MM.1S (cell line): Measurements from ENCODE around the gene RFPL3.

Source experiments
- DNase-seq: peaks from one replicate; pipeline ENCODE4 v3.0.0-alpha.2; 2015
- H2AFZ ChIP-seq: fragments of 300-600 bp; sonication (generic); 2 replicates; pipeline ENCODE4 v1.6.0; 2016; ENCODE audit warnings: antibody characterized with exemption, low read length
- H3F3A ChIP-seq: fragments of 300-600 bp; sonication (generic); 2 replicates; pipeline ENCODE4 v1.6.1; 2016; ENCODE audit warnings: mild to moderate bottlenecking, antibody characterized with exemption, low read length, moderate library complexity, mixed read lengths; ENCODE audit not compliant: insufficient read depth
- H3K27ac ChIP-seq: fragments of 300-600 bp; sonication (generic); 2 replicates; pipeline ENCODE4 v1.5.1; 2016; ENCODE audit warnings: mild to moderate bottlenecking, low read length
- H3K27me3 ChIP-seq: fragments of 300-600 bp; sonication (generic); replicated peaks from 2 replicates; pipeline ENCODE4 v1.6.0; 2016; ENCODE audit warnings: low read length; ENCODE audit not compliant: insufficient read depth
- H3K36me3 ChIP-seq: fragments of 300-600 bp; sonication (generic); replicated peaks from 2 replicates; pipeline ENCODE4 v1.6.1; 2016; ENCODE audit warnings: mild to moderate bottlenecking, low read length, mixed read lengths; ENCODE audit not compliant: insufficient read depth
- H3K4me1 ChIP-seq: fragments of 300-600 bp; sonication (generic); 2 replicates; pipeline ENCODE4 v1.6.1; 2016; ENCODE audit warnings: low read length, mixed read lengths
- H3K4me2 ChIP-seq: fragments of 300-600 bp; sonication (generic); 2 replicates; pipeline ENCODE4 v1.6.0; 2016; ENCODE audit warnings: low read depth, low read length
- H3K4me3 ChIP-seq: fragments of 300-600 bp; sonication (generic); 2 replicates; pipeline ENCODE4 v1.5.1; 2016; ENCODE audit warnings: low read length, mixed read lengths
- H3K79me2 ChIP-seq: fragments of 300-600 bp; sonication (generic); 2 replicates; pipeline ENCODE4 v1.6.1; 2016; ENCODE audit warnings: mixed run types, low read length, mixed read lengths
- H3K9ac ChIP-seq: fragments of 300-600 bp; sonication (generic); 2 replicates; pipeline ENCODE4 v1.6.1; 2016; ENCODE audit warnings: low read length, mixed read lengths
- H3K9me2 ChIP-seq: fragments of 300-600 bp; sonication (generic); replicated peaks from 2 replicates; pipeline ENCODE4 v1.6.1; 2016; ENCODE audit warnings: mild to moderate bottlenecking, low read length, mixed read lengths; ENCODE audit not compliant: insufficient read depth
- H3K9me3 ChIP-seq: fragments of 300-600 bp; sonication (generic); replicated peaks from 2 replicates; pipeline ENCODE4 v1.6.1; 2016; ENCODE audit warnings: mild to moderate bottlenecking, low read length, mixed read lengths; ENCODE audit not compliant: insufficient read depth
- H4K20me1 ChIP-seq: fragments of 300-600 bp; sonication (generic); 2 replicates; pipeline ENCODE4 v1.6.1; 2016; ENCODE audit warnings: mild to moderate bottlenecking, low read length, moderate library complexity, mixed read lengths; ENCODE audit not compliant: insufficient read depth
- CTCF ChIP-seq: fragments of 300-600 bp; sonication (generic); IDR thresholded peaks from 2 replicates; pipeline ENCODE4 v1.5.1; 2016; ENCODE audit warnings: antibody characterized with exemption, low read length, mixed read lengths
- EZH2 ChIP-seq: fragments of 300-600 bp; sonication (generic); optimal IDR thresholded peaks from 2 replicates; pipeline ENCODE3; 2017; ENCODE audit warnings: low read depth, mild to moderate bottlenecking, antibody characterized with exemption, low read length, mixed read lengths
- EZH2phosphoT487 ChIP-seq: fragments of 300-600 bp; sonication (generic); IDR thresholded peaks from 2 replicates; pipeline ENCODE4 v1.6.1; 2018; ENCODE audit warnings: antibody characterized with exemption, low read length

Gene RFPL3

GRCh38 chr22:32313532-32313931 is 44.1 kb upstream of the RFPL3 start:
- DNase-seq = no peak
- Histone ChIP-seq H4K20me1 (no peaks in the 10 kb centered on the region), H3K9me3 (no peaks in the 10 kb centered on the region), H3K9ac (no peak overlapping the region), H3K27ac (no peak overlapping the region), H3F3A (no peaks in the 10 kb centered on the region), H3K4me1 (no peaks in the 10 kb centered on the region), H2AFZ (no peak overlapping the region), H3K9me2 (no peaks in the 10 kb centered on the region), H3K36me3 (no peaks in the 10 kb centered on the region), H3K79me2 (no peaks in the 10 kb centered on the region), H3K4me2 (no peak overlapping the region), H3K27me3 (no peaks in the 10 kb centered on the region), H3K4me3 (no peak overlapping the region)
- no peak for TF ChIP-seq EZH2
- TF ChIP-seq CTCF = no peak
- TF ChIP-seq EZH2phosphoT487 = no peak

GRCh38 chr22:32317524-32317923 is 40.1 kb upstream of the RFPL3 start:
- no peak for DNase-seq
- Histone ChIP-seq H3K27ac (no peak overlapping the region), H3K27me3 (no peaks in the 10 kb centered on the region), H3K4me3 (no peak overlapping the region), H3K9me3 (no peaks in the 10 kb centered on the region), H2AFZ (no peak overlapping the region), H4K20me1 (no peaks in the 10 kb centered on the region), H3K79me2 (no peaks in the 10 kb centered on the region), H3K9me2 (no peaks in the 10 kb centered on the region), H3F3A (no peaks in the 10 kb centered on the region), H3K36me3 (no peaks in the 10 kb centered on the region), H3K4me1 (no peaks in the 10 kb centered on the region), H3K9ac (no peak overlapping the region), H3K4me2 (no peak overlapping the region)
- TF ChIP-seq CTCF = no peak
- TF ChIP-seq EZH2 = no peak
- TF ChIP-seq EZH2phosphoT487 = no peak

- no peak overlapping the region for H3K4me3 ChIP-seq
- no peak overlapping the region for H3K27ac ChIP-seq
- no peaks in the 10 kb centered on the region for H3K27me3 ChIP-seq
- no peaks in the 10 kb centered on the region for H3F3A ChIP-seq
- no peaks in the 10 kb centered on the region for H3K9me2 ChIP-seq
- no peaks in the 10 kb centered on the region for H3K36me3 ChIP-seq
- no peaks in the 10 kb centered on the region for H3K79me2 ChIP-seq
- H2AFZ ChIP-seq = no peak overlapping the region
- no peaks in the 10 kb centered on the region for H3K9me3 ChIP-seq
- no peak overlapping the region for H3K4me2 ChIP-seq
- no peak overlapping the region for H3K9ac ChIP-seq
- no peaks in the 10 kb centered on the region for H3K4me1 ChIP-seq
- DNase-seq = no peak
- TF ChIP-seq EZH2 = no peak
- TF ChIP-seq EZH2phosphoT487 = no peak
- no peak for TF ChIP-seq CTCF
- no peaks in the 10 kb centered on the region for H4K20me1 ChIP-seq
Measured at GRCh38 chr22:32318361-32318760, 39.3 kb upstream of the RFPL3 start.
